A549 (cell line): ENCODE measurements around the gene ODC1. TPM values are rescaled to one million over a fixed set of nuclear protein-coding genes. Genes with fewer than 3 reads are reported as not detected.

Source experiments
- ATAC-seq, 2 experiments: fragments of 200-7000 bp in 1 of 2; fragments of >200 bp in 1 of 2; cut with Nextera tagmentation in 1 of 2; cut with Tn5 transposase in 1 of 2; 3 replicates each; pipeline versions ENCODE4 v1.8.0 to v1.9.1; 2018 to 2020; ENCODE audit warnings: mild to moderate bottlenecking in 1 of 2, moderate library complexity in 1 of 2
- CTCF ChIA-PET: fragments of 300-600 bp; sonication (Branson Sonifier 250); formaldehyde crosslinking; extraction: SDS; loops from one replicate; lab custom pipeline; 2021; ENCODE audit warnings: antibody characterized with exemption, inconsistent platforms; lab: Yijun Ruan, JAX
- POLR2A ChIA-PET: fragments of 350-600 bp; formaldehyde crosslinking; extraction: SDS; loops from one replicate; lab custom pipeline; 2021; ENCODE audit warnings: antibody characterized with exemption, inconsistent platforms; lab: Yijun Ruan, JAX
- DNase-seq, 2 experiments: peaks; one replicate each; pipeline versions ENCODE4 v3.0.0 to v3.0.0-alpha.2; 2011 to 2016; ENCODE audit warnings: low read depth in 1 of 2, low spot score in 1 of 2
- FAIRE-seq: peaks from 2 replicates; lab custom pipeline; 2011; peaks lifted over from hg19 to GRCh38; lab: Jason Lieb, UNC
- H3K27ac ChIP-seq, 2 experiments: fragments of >200 bp; sonication (Bioruptor Twin); formaldehyde crosslinking; 3 replicates each; pipeline ENCODE4 v1.5.1; 2016 to 2017
- H3K4me1 ChIP-seq: fragments of >200 bp; sonication (Bioruptor Twin); formaldehyde crosslinking; 3 replicates; pipeline ENCODE4 v1.6.1; 2016
- H3K4me2 ChIP-seq: fragments of >200 bp; sonication (Bioruptor Twin); formaldehyde crosslinking; 3 replicates; pipeline ENCODE4 v1.6.1; 2016
- H3K4me3 ChIP-seq: fragments of >200 bp; sonication (Bioruptor Twin); formaldehyde crosslinking; 3 replicates; pipeline ENCODE4 v1.5.1; 2016
- H3K9me3 ChIP-seq: fragments of >200 bp; sonication (Bioruptor Twin); formaldehyde crosslinking; 3 replicates; pipeline ENCODE4 v1.6.1; 2016
- ATOH8 ChIP-seq: fragments of 250-450 bp; sonication (Bioruptor Pico); IDR thresholded peaks from 2 replicates; pipeline ENCODE4 v1.5.0; 2020; ENCODE audit warnings: low read depth, mild to moderate bottlenecking, moderate library complexity
- BHLHE40 ChIP-seq: IDR thresholded peaks from 2 replicates; pipeline ENCODE4 v1.6.1; 2012; ENCODE audit warnings: low read depth, low read length, inconsistent platforms
- CHD4 ChIP-seq: fragments of 200-600 bp; sonication (generic); IDR thresholded peaks from 2 replicates; pipeline ENCODE4 v1.6.1; 2016; ENCODE audit warnings: antibody characterized with exemption, mild to moderate bottlenecking, borderline replicate concordance
- E2F6 ChIP-seq: IDR thresholded peaks from 2 replicates; pipeline ENCODE4 v1.6.1; 2012; ENCODE audit warnings: low read depth, borderline replicate concordance
- FOSB ChIP-seq: fragments of 250-450 bp; sonication (Bioruptor Pico); IDR thresholded peaks from 2 replicates; pipeline ENCODE4 v1.5.0; 2020; ENCODE audit warnings: mild to moderate bottlenecking, moderate library complexity
- HES2 ChIP-seq: fragments of >200 bp; sonication (Bioruptor Twin); formaldehyde crosslinking; IDR thresholded peaks from 2 replicates; pipeline ENCODE4 v1.6.1; 2016
- JUN ChIP-seq, 2 experiments: fragments of >200 bp; sonication (Bioruptor Twin); formaldehyde crosslinking; IDR thresholded peaks; 2 replicates in 1 of 2; 3 replicates in 1 of 2; pipeline ENCODE4 v1.6.1; 2016 to 2017
- JUNB ChIP-seq: fragments of >200 bp; sonication (Bioruptor Twin); formaldehyde crosslinking; IDR thresholded peaks from 2 replicates; pipeline ENCODE4 v1.6.1; 2016
- KDM5A ChIP-seq: fragments of 200-600 bp; sonication (generic); IDR thresholded peaks from 2 replicates; pipeline ENCODE4 v1.6.1; 2016; ENCODE audit warnings: antibody characterized with exemption, mild to moderate bottlenecking
- MYC ChIP-seq: IDR thresholded peaks from 2 replicates; pipeline ENCODE4 v1.6.1; 2012; ENCODE audit warnings: mild to moderate bottlenecking, inconsistent platforms, low read length, improper control_type of control experiment, borderline replicate concordance
- NPAS2 ChIP-seq: fragments of 250-450 bp; sonication (Bioruptor Pico); IDR thresholded peaks from 2 replicates; pipeline ENCODE4 v1.8.0; 2022; ENCODE audit warnings: mild to moderate bottlenecking, moderate library complexity, borderline replicate concordance
- PBX3 ChIP-seq: IDR thresholded peaks from 2 replicates; pipeline ENCODE4 v1.6.1; 2012
- POLR2AphosphoS2 ChIP-seq: conservative IDR thresholded peaks from 2 replicates; pipeline ENCODE4 v1.6.1; 2012; ENCODE audit warnings: low read length, improper control_type of control experiment, inconsistent platforms
- RCOR1 ChIP-seq: fragments of 150-350 bp; IDR thresholded peaks from 2 replicates; pipeline ENCODE4 v1.6.1; 2014; ENCODE audit warnings: antibody characterized with exemption, low read length, low read depth
- RNF2 ChIP-seq: fragments of 200-600 bp; sonication (generic); IDR thresholded peaks from 2 replicates; pipeline ENCODE4 v1.6.1; 2016; ENCODE audit warnings: low read depth, mild to moderate bottlenecking, antibody characterized with exemption, moderate library complexity, borderline replicate concordance
- SREBF2 ChIP-seq: fragments of 450-650 bp; IDR thresholded peaks from 2 replicates; pipeline ENCODE4 v1.6.1; 2014; ENCODE audit warnings: mild to moderate bottlenecking, moderate library complexity
- TP53 ChIP-seq: fragments of 250-450 bp; sonication (Bioruptor Pico); IDR thresholded peaks from 2 replicates; pipeline ENCODE4 v1.5.0; 2021; ENCODE audit warnings: mild to moderate bottlenecking, moderate library complexity
- USF2 ChIP-seq: fragments of 450-650 bp; IDR thresholded peaks from 2 replicates; pipeline ENCODE4 v1.6.1; 2014; ENCODE audit warnings: antibody characterized with exemption
- ZC3H11A ChIP-seq: fragments of 450-650 bp; IDR thresholded peaks from 2 replicates; pipeline ENCODE4 v1.6.1; 2014; ENCODE audit warnings: antibody characterized with exemption, mild to moderate bottlenecking
- ZFP36 ChIP-seq: fragments of 450-650 bp; IDR thresholded peaks from 2 replicates; pipeline ENCODE4 v1.6.1; 2014; ENCODE audit warnings: borderline replicate concordance; ENCODE audit not compliant: partially characterized antibody
- ZNF302 ChIP-seq: fragments of 250-450 bp; sonication (Bioruptor Pico); IDR thresholded peaks from 2 replicates; pipeline ENCODE4 v1.9.0; 2021; ENCODE audit warnings: inconsistent platforms, mild to moderate bottlenecking, moderate library complexity
- ZSCAN20 ChIP-seq: fragments of 250-450 bp; sonication (Bioruptor Pico); IDR thresholded peaks from 2 replicates; pipeline ENCODE4 v1.8.0; 2022; ENCODE audit warnings: mild to moderate bottlenecking, moderate library complexity
- WGBS: methylation state at CpG from one replicate; pipeline ENCODE4 v1.1.6; 2017; ENCODE audit errors: missing lambda C conversion rate; 5-methylcytosine and 5-hydroxymethylcytosine counted together
- polyA plus RNA-seq, 4 experiments: library from polyadenylated mRNA; depleted of rRNA in 3 of 4; stranded (reverse); fragments of >200 nt; fragmentation: RNase III in 1 of 4; extraction: RNeasy Plus Mini Kit Qiagen cat#74134 plus additional on column Dnase treatment in 1 of 4; gene quantifications; 2 replicates in 3 of 4; 3 replicates in 1 of 4; pipeline ENCODE4 v1.2.3, GENCODE V29; 2011 to 2017

ODC1 gene
- polyA plus RNA-seq, 2 of the 4 experiments (the other 2 are of a cell fraction) = 57.8 to 265 TPM

- TF ChIP-seq MYC (no peak), JUN (IDR thresholded peaks at IDR 0.05) (no peak)
These were observed 7.4 kb downstream of the ODC1 start (continued) for GRCh38 chr2:10440736-10441135.

- Histone ChIP-seq H3K27ac (no peak overlapping the region), H3K4me3 (no peak overlapping the region), H3K9me3 (no peaks in the 10 kb centered on the region), H3K4me2 (no peak overlapping the region), H3K4me1 (no peaks in the 10 kb centered on the region)
- no peak for FAIRE-seq
- DNase-seq = no peak
- ChIA-PET POLR2A (interaction anchor here (2.8 kb wide), 1 partner anchor 8 kb away, joined by 19 read pairs; the partner anchor contains the start of gene ODC1), CTCF (interaction anchor here (0.9 to 12.0 kb wide), 13 partner anchors 8 to 405 kb away, joined by 3 to 322 read pairs (median 7); partner anchors contain the start of genes ODC1 and RRM2)
- WGBS = 94% methylated on average over 8 of the region's 8 CpGs
- no peak for ATAC-seq
- TF ChIP-seq RNF2 (no peak), TP53 (CRISPR knock-in tag) (no peak), POLR2AphosphoS2 (0 out of 2 replicates have a peak, but pooled peaks have one; percentile 9)
These were observed 8.2 kb downstream of the ODC1 start for GRCh38 chr2:10439971-10440370.

- DNase-seq (no peak), ATAC-seq (peak; percentile 0 to 1; a peak in 1 of 6 replicates), FAIRE-seq (no peak)
- ChIA-PET POLR2A (interaction anchor here (2.8 kb wide), 1 partner anchor 8 kb away, joined by 19 read pairs; the partner anchor contains the start of gene ODC1), CTCF (interaction anchor here (0.7 to 12.0 kb wide), 16 partner anchors 8 to 626 kb away, joined by 3 to 322 read pairs (median 4); partner anchors contain the start of genes ODC1 and RRM2)
- peak; percentile 61 for TF ChIP-seq POLR2AphosphoS2
- TF ChIP-seq JUN (IDR thresholded peaks at IDR 0.05) = peak in 1 of 2 experiments; percentile 16; a peak in 1 of 5 replicates
- no peak for TF ChIP-seq ZSCAN20 (CRISPR knock-in tag)
- Histone ChIP-seq H3K27ac (no peak overlapping the region), H3K4me1 (peaks cover 5% of the 10 kb centered on the region; the same call in 1 of the 3 replicates), H3K4me3 (no peak overlapping the region), H3K4me2 (no peak overlapping the region), H3K9me3 (no peaks in the 10 kb centered on the region)
- WGBS = 87% methylated on average over 11 of the region's 11 CpGs
These were observed 8.8 kb downstream of the ODC1 start for GRCh38 chr2:10439185-10439879.

GRCh38 chr2:10438688-10439087 lies 9.4 kb downstream of the ODC1 start:
- no peak for FAIRE-seq
- WGBS = 93% methylated on average over 14 of the region's 14 CpGs
- H3K4me1 ChIP-seq = peaks cover 7% of the 10 kb centered on the region; the same call in 1 of the 3 replicates
- H3K4me3 ChIP-seq = no peak overlapping the region
- TF ChIP-seq ZFP36 = no peak
- no peak for TF ChIP-seq JUNB
- TF ChIP-seq NPAS2 (CRISPR knock-in tag) = no peak
- POLR2A ChIA-PET = interaction anchor here (2.8 kb wide), 1 partner anchor 9 kb away, joined by 19 read pairs; the partner anchor contains the start of gene ODC1
- ATAC-seq = no peak
- no peaks in the 10 kb centered on the region for H3K9me3 ChIP-seq
- CTCF ChIA-PET = interaction anchor here (0.7 to 12.0 kb wide), 15 partner anchors 9 to 625 kb away, joined by 3 to 322 read pairs (median 5); partner anchors contain the start of genes ODC1 and RRM2
- no peak for DNase-seq
- H3K27ac ChIP-seq = no peak overlapping the region
- H3K4me2 ChIP-seq = no peak overlapping the region

GRCh38 chr2:10437806-10438205 lies 10.3 kb downstream of the ODC1 start:
- POLR2A ChIA-PET = interaction anchor here (2.8 kb wide), 1 partner anchor 10 kb away, joined by 19 read pairs; the partner anchor contains the start of gene ODC1
- 86% methylated on average over 9 of the region's 9 CpGs for WGBS

More at GRCh38 chr2:10437806-10438205, 10.3 kb downstream of the ODC1 start:
- CTCF ChIA-PET = interaction anchor here (0.9 to 12.0 kb wide), 11 partner anchors 19 to 624 kb away, joined by 3 to 322 read pairs (median 5); partner anchors contain the start of genes CYS1 and RRM2
- FAIRE-seq = no peak
- Histone ChIP-seq H3K4me2 (no peak overlapping the region), H3K27ac (no peak overlapping the region), H3K4me3 (no peak overlapping the region), H3K9me3 (no peaks in the 10 kb centered on the region), H3K4me1 (peaks cover 8% of the 10 kb centered on the region)
- no peak for ATAC-seq
- TF ChIP-seq RCOR1 (no peak), CHD4 (no peak), ZNF302 (no peak), ZC3H11A (no peak), PBX3 (no peak), RNF2 (no peak), E2F6 (no peak), SREBF2 (no peak), BHLHE40 (no peak), USF2 (no peak), JUNB (no peak), ATOH8 (CRISPR knock-in tag) (no peak), ZSCAN20 (CRISPR knock-in tag) (no peak), ZFP36 (no peak), FOSB (CRISPR knock-in tag) (no peak), HES2 (no peak), KDM5A (no peak)
- DNase-seq = no peak
